Measurements from ENCODE around the gene EPB41L1.

DNA sequence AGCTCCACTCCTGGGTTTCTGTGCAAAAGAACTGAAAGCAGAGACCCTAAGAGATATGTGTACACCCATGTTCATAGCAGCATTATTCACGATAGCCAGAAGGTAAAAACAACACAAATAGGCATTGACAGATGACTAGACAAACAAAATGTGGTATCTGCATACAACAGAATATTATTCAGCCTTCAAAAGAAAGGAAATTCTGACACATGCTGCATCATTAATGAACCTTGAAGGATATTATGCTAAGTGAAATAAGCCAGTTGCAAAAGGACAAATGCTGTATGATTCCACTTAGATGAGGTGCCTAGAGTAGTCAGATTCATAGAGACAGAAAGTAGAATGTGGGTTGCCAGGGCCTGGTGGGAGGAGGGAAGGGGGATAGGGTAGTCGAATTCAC lies 99.5 kb downstream of the EPB41L1 start:
- TF ChIP-seq CTCF (IDR thresholded peaks at IDR 0.05) (no peak), POLR2A (IDR thresholded peaks at IDR 0.05; ENCODE audit: low read depth) (no peak), POLR2AphosphoS5 (IDR thresholded peaks at IDR 0.05) (no peak), EP300 (IDR thresholded peaks at IDR 0.05) (no peak)

Measured in esophagus muscularis mucosa (tissue), 4 donors.